HG02840 (cell line): ENCODE results near the gene PROK1.
"Not testable (repeated sequence)": the region's sequence is repeated elsewhere in the genome, so short reads cannot be mapped to it uniquely, and the experiment has no call there.

Experiments
- ATAC-seq: cut with Tn5 transposase; IDR thresholded peaks from one replicate; pipeline ENCODE4 v1.9.1; 2021; ENCODE audit warnings: mild to moderate bottlenecking, moderate library complexity, moderate number of reproducible peaks; ENCODE audit not compliant: unreplicated experiment, low FRiP score

PROK1 gene

GRCh38 chr1:110433213-110433612 lies 17.7 kb upstream of the PROK1 start:
- ATAC-seq, result no peak

- ATAC-seq, result no peak
These were observed 17.1 kb upstream of the PROK1 start for GRCh38 chr1:110433803-110434202.

- ATAC-seq, result no peak
These were observed 16.0 kb upstream of the PROK1 start for GRCh38 chr1:110434946-110435345.

- ATAC-seq, result no peak
These were observed 14.3 kb upstream of the PROK1 start for GRCh38 chr1:110436635-110437034.

GRCh38 chr1:110437645-110438299 lies 13.2 kb upstream of the PROK1 start:
- ATAC-seq, result not testable (repeated sequence)

GRCh38 chr1:110438893-110439292 lies 12.1 kb upstream of the PROK1 start:
- no peak for ATAC-seq

- not testable (repeated sequence) for ATAC-seq
These were observed 11.1 kb upstream of the PROK1 start for GRCh38 chr1:110439873-110440272.

- no peak for ATAC-seq
These were observed 10.1 kb upstream of the PROK1 start for GRCh38 chr1:110440877-110441276.

- no peak for ATAC-seq
These were observed 9.1 kb upstream of the PROK1 start for GRCh38 chr1:110441888-110442287.

- ATAC-seq, result no peak
These were observed 7.5 kb upstream of the PROK1 start for GRCh38 chr1:110443451-110443850.

GRCh38 chr1:110444561-110444960 lies 6.4 kb upstream of the PROK1 start:
- no peak for ATAC-seq

GRCh38 chr1:110449661-110450651 lies 993 bp upstream of the PROK1 start:
- ATAC-seq, result no peak

- ATAC-seq, result no peak
These were observed 1.4 kb downstream of the PROK1 start for GRCh38 chr1:110452330-110452729.

GRCh38 chr1:110453829-110454228 lies 2.9 kb downstream of the PROK1 start:
- ATAC-seq, result no peak

GRCh38 chr1:110454328-110454727 lies 3.4 kb downstream of the PROK1 start:
- no peak for ATAC-seq

- no peak for ATAC-seq
These were observed 4.2 kb downstream of the PROK1 start for GRCh38 chr1:110455151-110455550.

GRCh38 chr1:110457206-110457605 lies 6.3 kb downstream of the PROK1 start:
- no peak for ATAC-seq

GRCh38 chr1:110460253-110461220 lies 9.6 kb downstream of the PROK1 start:
- ATAC-seq, result no peak

GRCh38 chr1:110462093-110462492 lies 11.1 kb downstream of the PROK1 start:
- no peak for ATAC-seq

- no peak for ATAC-seq
These were observed 12.0 kb downstream of the PROK1 start for GRCh38 chr1:110462964-110463363.
